ENCODE measurements around the gene FBN1. TPM values are rescaled to one million over a fixed set of nuclear protein-coding genes. Genes with fewer than 3 reads are reported as not detected.

FBN1 gene
- total RNA-seq, 1 experiment from 2014 or later, result 31.6 TPM

DNA sequence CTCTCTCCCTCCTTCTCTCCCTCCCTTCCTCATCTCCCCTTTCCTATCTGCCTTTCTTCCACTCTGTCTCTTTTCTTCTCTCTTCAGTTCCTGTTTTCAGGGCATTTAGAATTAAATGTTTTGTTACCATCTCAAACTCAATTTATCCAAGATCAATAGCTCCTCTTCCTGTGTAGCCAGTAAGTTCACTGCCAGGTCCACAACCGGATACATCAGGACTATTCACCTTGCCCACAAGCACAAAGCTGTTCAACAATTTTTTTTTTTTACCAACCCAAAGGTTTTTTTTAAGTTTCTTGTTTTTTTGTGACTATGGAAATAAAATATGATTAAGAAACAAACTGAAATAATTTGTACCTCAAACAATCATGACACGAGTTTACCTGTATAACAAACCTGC lies 26.1 kb downstream of the FBN1 start:
- Histone ChIP-seq H3K27me3 (no peaks in the 10 kb centered on the region), H3K9me3 (replicated peaks) (no peaks in the 10 kb centered on the region), H3K36me3 (no peaks in the 10 kb centered on the region; the same call in 1 of the 2 replicates), H3K4me1 (peaks cover 13% of the 10 kb centered on the region), H3K27ac (no peak overlapping the region), H3K4me3 (no peak overlapping the region)
- no peak for DNase-seq

DNA sequence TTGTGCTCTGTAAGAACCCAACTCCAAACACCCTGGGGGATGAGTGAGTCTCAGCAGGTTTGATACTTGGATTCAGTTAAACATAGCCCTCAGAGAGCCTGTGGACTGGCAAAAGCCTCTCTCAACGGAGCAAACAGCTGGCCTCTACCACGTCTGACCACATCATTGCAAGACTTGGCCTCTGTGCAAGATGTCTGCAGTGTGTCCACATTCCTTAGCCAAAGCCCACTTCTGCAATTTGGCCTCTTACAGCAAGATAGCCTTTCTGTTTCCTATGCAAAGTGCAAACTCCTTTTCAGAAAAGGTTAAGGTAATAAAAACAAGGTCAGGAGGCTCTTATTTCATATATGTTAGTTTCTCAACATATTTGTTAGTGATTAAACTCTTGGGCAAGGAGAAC lies 27.9 kb downstream of the FBN1 start:
- Histone ChIP-seq H3K4me1 (peaks cover 13% of the 10 kb centered on the region), H3K9me3 (replicated peaks) (no peaks in the 10 kb centered on the region), H3K27me3 (no peaks in the 10 kb centered on the region), H3K36me3 (peaks cover 2% of the 10 kb centered on the region; the same call in 1 of the 2 replicates), H3K4me3 (no peak overlapping the region), H3K27ac (no peak overlapping the region)
- DNase-seq, result peak; percentile 55 to 57

DNA sequence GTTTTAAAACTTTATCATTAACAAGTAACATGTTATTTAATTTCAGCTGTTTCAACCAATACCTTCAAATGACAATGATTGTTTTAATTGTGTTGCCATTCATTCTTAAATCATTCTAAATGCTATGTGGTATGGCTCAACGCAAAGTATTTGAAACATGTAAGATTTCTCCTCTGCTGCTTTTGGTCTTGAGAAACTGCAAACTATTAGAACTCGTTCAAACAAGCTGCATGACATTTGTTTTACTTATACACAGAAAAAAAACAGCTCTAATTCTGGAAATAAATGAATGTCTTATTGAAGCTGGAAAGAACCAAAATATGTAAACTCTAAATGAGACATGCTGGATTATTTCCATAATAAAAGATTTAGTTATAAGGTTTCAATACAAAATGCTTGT lies 29.3 kb downstream of the FBN1 start:
- H3K4me3 ChIP-seq, result no peak overlapping the region
- H3K9me3 ChIP-seq (replicated peaks), result no peaks in the 10 kb centered on the region
- H3K36me3 ChIP-seq, result peaks cover 5% of the 10 kb centered on the region; the same call in 1 of the 2 replicates
- H3K27me3 ChIP-seq, result no peaks in the 10 kb centered on the region
- peaks cover 13% of the 10 kb centered on the region for H3K4me1 ChIP-seq
- no peak for DNase-seq
- no peak overlapping the region for H3K27ac ChIP-seq

DNA sequence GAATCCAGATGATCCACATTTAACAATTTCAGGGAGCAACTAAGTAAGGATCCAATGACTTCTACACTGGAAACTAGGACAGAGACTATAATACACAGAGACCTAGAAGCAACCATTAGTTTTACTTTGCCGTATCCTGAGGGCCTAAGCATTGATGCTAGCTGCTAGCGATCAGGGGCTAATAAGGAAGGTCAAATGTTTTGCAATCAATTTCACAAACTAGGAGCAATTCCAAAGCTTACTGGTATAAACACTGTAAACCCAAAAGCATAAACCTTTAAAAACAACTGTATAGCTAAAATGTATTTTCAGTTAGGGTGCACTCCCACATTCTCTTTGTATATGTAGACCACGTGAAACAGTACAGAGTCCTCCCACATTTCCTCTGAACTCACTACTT lies 31.5 kb downstream of the FBN1 start:
- Histone ChIP-seq H3K27me3 (no peaks in the 10 kb centered on the region), H3K36me3 (peaks cover 8% of the 10 kb centered on the region; the same call in 1 of the 2 replicates), H3K4me1 (peaks cover 13% of the 10 kb centered on the region), H3K27ac (no peak overlapping the region), H3K9me3 (replicated peaks) (no peaks in the 10 kb centered on the region), H3K4me3 (no peak overlapping the region)
- DNase-seq, result no peak

DNA sequence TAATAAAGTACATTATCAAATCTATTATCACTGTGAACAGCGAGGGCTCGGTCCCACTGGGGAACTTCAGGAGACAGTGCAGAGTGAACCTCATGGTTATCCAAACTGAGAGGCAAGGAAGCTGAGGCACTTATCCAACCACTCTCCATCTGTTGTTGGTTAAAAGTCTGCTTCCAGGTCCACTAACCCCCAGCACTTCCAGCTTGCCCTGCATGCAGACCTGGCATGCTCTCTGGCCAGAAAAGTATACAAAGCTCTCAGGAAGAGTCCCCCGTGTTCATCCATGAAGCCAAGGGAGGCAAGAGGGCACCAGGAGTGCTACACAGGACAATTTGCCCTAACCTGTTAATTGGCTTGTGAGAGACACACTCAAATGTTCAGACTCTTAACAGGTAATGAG lies 36.0 kb downstream of the FBN1 start:
- no peaks in the 10 kb centered on the region; the same call in 1 of the 2 replicates for H3K4me1 ChIP-seq
- no peak for DNase-seq
- peaks cover 10% of the 10 kb centered on the region; the same call in 1 of the 2 replicates for H3K36me3 ChIP-seq
- no peaks in the 10 kb centered on the region for H3K27me3 ChIP-seq
- H3K27ac ChIP-seq, result no peak overlapping the region
- no peak overlapping the region for H3K4me3 ChIP-seq
- no peaks in the 10 kb centered on the region for H3K9me3 ChIP-seq (replicated peaks)

DNA sequence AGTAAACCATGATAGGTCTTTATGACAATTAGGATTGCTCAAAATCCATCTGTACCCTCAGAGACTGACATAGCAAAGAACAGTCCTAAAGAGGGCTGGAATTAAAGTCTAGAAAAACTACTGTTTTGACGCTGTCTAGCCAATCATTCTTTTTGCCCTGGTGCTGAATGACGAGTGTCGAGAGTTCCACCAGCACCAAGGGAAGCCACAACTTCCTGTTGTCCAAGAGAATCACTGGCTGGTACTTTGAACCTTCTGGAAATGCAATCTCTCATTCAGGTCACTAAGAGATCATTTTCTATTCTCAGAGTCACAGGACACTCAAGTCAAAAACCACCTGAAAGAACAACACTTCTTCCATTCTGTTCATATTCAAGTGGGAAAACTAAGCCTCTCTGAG lies 37.7 kb downstream of the FBN1 start:
- H3K4me1 ChIP-seq, result peaks cover 3% of the 10 kb centered on the region; the same call in 1 of the 2 replicates
- H3K4me3 ChIP-seq, result no peak overlapping the region
- peaks cover 10% of the 10 kb centered on the region for H3K36me3 ChIP-seq
- no peaks in the 10 kb centered on the region for H3K9me3 ChIP-seq (replicated peaks)
- DNase-seq, result no peak
- H3K27ac ChIP-seq, result no peak overlapping the region
- H3K27me3 ChIP-seq, result no peaks in the 10 kb centered on the region

DNA sequence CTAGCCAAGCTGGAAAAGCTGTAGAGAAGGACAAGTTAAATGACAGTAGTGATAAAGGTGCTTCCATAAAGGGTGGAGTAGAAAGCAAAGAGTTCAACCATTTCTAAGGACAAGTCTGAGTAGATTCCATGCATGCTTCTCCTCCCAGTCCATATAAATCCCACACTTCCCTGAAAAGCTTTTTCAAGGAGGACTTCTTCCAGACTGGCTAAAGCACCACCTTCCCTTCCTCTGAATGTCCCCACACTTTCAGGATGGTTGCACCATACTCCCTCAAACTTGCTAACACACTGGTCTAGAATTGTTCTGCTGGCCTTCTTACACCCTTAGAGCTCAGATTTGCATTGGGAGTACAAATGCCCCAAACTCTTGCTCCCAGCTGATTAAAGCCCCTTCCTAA lies 40.9 kb downstream of the FBN1 start:
- Histone ChIP-seq H3K4me1 (peaks cover 23% of the 10 kb centered on the region), H3K27me3 (no peaks in the 10 kb centered on the region), H3K27ac (no peak overlapping the region), H3K36me3 (peaks cover 4% of the 10 kb centered on the region), H3K4me3 (no peak overlapping the region), H3K9me3 (replicated peaks) (no peaks in the 10 kb centered on the region)
- no peak for DNase-seq

DNA sequence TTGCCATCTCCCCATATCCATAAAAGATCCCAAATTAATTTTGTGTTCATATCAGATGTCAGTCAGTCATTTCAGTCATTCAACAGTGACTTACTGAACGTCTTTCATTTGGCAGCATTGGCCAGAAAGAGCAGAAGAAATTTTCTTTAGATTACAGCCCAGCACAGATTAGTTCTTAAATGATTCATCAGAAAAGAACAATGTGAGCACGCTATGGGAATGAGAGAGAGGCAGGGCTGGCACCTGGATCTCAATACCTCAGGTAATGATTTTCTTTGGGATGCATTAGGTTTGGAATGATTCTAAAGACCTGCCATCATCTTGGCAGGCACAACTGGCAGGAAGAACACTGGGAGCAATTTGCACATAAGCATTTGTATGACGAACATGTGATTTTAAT lies 41.6 kb downstream of the FBN1 start:
- peaks cover 23% of the 10 kb centered on the region for H3K4me1 ChIP-seq
- no peak for DNase-seq
- no peak overlapping the region for H3K4me3 ChIP-seq
- H3K27me3 ChIP-seq, result no peaks in the 10 kb centered on the region
- no peaks in the 10 kb centered on the region for H3K9me3 ChIP-seq (replicated peaks)
- peaks cover 7% of the 10 kb centered on the region for H3K36me3 ChIP-seq
- no peak overlapping the region for H3K27ac ChIP-seq

DNA sequence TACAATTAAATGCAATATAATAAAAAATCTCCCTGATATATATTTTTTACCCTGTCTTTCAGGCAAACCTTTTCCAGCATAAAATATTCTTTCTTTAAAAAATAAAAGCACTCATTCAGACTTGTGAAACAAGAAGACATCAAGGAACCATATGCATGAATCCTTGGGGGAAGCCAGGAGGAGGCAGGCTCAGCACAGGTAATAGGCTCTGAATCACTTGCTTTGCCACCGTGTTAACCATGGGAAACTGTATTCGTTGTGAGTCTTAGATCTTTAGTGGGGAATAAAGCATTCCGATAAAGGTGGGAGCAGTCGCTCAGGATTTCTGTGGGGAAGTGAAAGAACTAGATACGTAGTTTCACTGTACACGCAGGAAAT lies 42.4 kb downstream of the FBN1 start:
- Histone ChIP-seq H3K9me3 (replicated peaks) (no peaks in the 10 kb centered on the region), H3K27ac (peak overlapping the region; percentile 10), H3K4me3 (no peak overlapping the region), H3K27me3 (no peaks in the 10 kb centered on the region), H3K36me3 (peaks cover 7% of the 10 kb centered on the region), H3K4me1 (peaks cover 23% of the 10 kb centered on the region)
- DNase-seq, result no peak

DNA sequence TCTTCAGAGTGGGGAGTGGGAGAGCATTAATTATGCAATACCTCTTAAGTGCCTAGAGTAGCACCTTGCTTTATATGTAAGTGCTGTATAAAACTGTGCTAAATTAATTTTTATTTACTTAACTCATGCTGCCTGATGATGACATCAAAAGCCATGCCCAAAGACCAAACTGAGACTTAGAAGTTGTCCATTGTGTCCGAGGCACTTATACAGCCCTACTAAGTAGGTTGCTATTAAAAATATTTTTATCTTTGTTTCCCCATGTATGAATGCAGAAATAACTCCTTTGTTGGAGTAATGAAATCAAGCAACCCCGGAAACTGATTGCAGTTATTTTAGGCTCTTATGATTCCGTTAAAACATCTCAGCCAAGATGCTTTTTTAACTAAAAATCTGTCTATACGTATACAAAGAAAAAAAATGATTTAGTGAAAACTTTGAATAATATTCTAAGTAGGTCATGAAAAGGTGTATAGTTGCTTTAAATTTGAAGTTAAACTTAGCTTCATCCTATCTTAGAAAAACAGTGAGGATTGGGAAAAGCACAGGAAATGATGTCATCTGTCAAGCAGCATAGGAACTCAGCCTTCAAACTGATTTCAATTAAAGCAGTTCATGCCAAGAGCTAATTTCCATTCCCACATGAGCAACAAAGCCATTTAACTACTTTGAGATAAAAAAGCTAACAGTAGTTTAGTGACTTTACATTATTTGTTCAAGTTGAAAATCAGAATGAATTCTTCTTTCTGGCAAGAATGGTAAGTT lies 43.0 kb downstream of the FBN1 start:
- no peaks in the 10 kb centered on the region for H3K27me3 ChIP-seq
- H3K36me3 ChIP-seq, result peaks cover 7% of the 10 kb centered on the region
- no peak overlapping the region for H3K4me3 ChIP-seq
- H3K4me1 ChIP-seq, result peaks cover 23% of the 10 kb centered on the region
- peak overlapping the region; percentile 10 for H3K27ac ChIP-seq
- H3K9me3 ChIP-seq (replicated peaks), result no peaks in the 10 kb centered on the region
- peak in 1 of 2 experiments; percentile 19 for DNase-seq

DNA sequence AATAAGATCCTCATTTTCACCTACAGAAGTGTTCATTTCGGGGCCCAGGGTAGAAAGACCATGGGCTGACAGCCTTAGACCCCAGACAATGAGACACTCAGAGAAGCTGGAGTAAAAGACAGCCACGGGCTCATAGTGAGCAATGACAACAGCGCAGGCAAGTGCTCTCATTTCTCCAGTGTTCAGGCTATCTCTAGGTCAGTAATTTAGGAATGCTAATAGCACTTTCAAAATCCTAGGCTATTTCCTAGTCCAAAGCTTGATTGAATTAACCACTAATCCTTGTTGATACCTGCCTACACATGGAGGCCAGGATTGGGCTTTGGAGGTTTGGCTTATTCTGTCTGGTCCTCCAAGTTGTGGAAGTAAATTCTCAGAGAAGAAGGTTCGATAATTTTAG lies 44.4 kb downstream of the FBN1 start:
- Histone ChIP-seq H3K27me3 (no peaks in the 10 kb centered on the region), H3K4me1 (peaks cover 23% of the 10 kb centered on the region), H3K27ac (no peak overlapping the region), H3K36me3 (peaks cover 5% of the 10 kb centered on the region; the same call in 1 of the 2 replicates), H3K4me3 (no peak overlapping the region), H3K9me3 (replicated peaks) (no peaks in the 10 kb centered on the region)
- peak in 1 of 2 experiments; percentile 14 for DNase-seq

DNA sequence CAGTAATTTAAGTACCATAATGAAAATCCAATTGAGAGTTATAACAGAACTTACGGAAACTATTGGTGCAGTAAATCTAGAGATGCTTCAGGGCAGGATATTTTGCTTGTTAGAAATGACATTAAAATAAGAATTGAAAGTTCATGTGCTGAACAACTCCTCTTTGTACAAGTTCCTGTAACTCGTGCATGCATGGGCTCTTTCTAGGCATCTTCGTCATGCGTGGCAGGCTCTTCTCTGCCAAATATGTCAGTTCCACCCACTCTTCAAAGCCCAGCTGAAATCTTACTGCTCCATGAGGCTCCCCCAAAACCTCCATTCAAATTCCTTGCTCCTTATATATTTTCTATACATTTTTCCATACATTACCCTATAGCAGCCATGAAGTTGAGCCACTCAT lies 48.7 kb downstream of the FBN1 start:
- no peak overlapping the region for H3K27ac ChIP-seq
- H3K36me3 ChIP-seq, result 0 out of 2 replicates have a peak, but pooled peaks cover 3% of the 10 kb centered on the region

DNA sequence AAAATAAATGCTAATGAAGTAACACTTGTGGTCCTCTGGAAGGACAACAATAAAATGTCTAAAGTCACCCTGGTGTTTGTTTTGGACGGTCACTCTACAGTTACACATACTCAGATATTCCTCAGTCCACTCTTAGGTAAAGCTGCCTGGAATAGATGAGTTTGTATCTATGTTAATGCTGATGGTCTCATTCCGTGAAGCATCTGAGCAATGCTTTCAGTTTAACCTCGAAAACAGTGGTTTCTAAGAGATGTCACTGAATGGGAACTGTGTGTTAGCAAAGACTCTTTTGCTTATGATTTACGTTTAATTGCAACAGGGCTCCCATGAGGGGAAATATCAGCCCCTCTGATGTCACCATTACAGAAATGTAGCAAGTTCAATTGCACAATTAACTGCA lies 49.1 kb downstream of the FBN1 start:
- H3K4me3 ChIP-seq, result no peak overlapping the region
- H3K36me3 ChIP-seq, result 0 out of 2 replicates have a peak, but pooled peaks cover 3% of the 10 kb centered on the region
- H3K9me3 ChIP-seq (replicated peaks), result no peaks in the 10 kb centered on the region
- no peak overlapping the region for H3K27ac ChIP-seq
- no peaks in the 10 kb centered on the region for H3K27me3 ChIP-seq
- H3K4me1 ChIP-seq, result peaks cover 9% of the 10 kb centered on the region
- DNase-seq, result no peak

More for the DNA sequence above, 48.7 kb downstream of the FBN1 start:
- Histone ChIP-seq H3K9me3 (replicated peaks) (no peaks in the 10 kb centered on the region), H3K27me3 (no peaks in the 10 kb centered on the region), H3K4me3 (no peak overlapping the region), H3K4me1 (peaks cover 11% of the 10 kb centered on the region)
- DNase-seq, result no peak

DNA sequence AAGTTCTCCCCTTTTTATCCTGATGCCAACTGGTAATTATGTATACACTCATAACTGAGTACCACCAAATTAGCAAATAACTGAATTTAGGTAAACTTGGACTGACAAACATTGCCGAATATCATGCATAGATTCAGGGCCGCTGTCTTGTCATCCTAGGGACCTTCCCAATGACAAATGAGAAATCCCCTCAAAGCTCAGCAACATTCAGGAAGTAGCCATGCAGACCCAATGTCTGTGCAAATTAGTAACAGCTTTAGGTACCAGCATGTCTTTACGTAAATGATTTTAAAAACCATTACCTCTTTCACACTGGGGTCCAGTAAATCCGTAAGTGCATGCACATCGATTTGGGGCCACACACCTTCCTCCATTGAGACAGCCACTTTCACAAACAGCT lies 49.5 kb downstream of the FBN1 start:
- Histone ChIP-seq H3K4me1 (peaks cover 5% of the 10 kb centered on the region), H3K4me3 (no peak overlapping the region), H3K9me3 (replicated peaks) (no peaks in the 10 kb centered on the region), H3K27ac (no peak overlapping the region), H3K36me3 (0 out of 2 replicates have a peak, but pooled peaks cover 3% of the 10 kb centered on the region), H3K27me3 (no peaks in the 10 kb centered on the region)
- no peak for DNase-seq

DNA sequence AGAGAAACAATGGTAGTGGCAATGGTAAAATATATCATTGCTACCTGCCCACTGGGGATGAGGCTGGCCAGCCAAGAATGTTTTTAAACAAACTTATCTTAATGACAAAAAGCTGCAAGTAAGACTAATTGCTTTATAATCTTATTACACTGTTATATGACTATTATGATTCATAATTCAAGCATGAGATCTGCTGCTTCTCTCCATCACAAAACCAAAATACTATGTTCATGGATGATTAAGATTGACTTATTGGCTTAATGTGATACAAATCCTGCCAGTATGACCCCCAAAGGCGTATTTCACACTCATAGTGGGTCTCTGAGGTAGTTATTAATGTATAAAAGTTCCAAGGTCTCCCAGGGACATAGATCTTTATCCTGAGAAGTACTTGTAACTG lies 52.6 kb downstream of the FBN1 start:
- Histone ChIP-seq H3K36me3 (no peaks in the 10 kb centered on the region), H3K27me3 (no peaks in the 10 kb centered on the region), H3K9me3 (replicated peaks) (no peaks in the 10 kb centered on the region), H3K4me1 (no peaks in the 10 kb centered on the region), H3K4me3 (no peak overlapping the region), H3K27ac (no peak overlapping the region)
- DNase-seq, result no peak

DNA sequence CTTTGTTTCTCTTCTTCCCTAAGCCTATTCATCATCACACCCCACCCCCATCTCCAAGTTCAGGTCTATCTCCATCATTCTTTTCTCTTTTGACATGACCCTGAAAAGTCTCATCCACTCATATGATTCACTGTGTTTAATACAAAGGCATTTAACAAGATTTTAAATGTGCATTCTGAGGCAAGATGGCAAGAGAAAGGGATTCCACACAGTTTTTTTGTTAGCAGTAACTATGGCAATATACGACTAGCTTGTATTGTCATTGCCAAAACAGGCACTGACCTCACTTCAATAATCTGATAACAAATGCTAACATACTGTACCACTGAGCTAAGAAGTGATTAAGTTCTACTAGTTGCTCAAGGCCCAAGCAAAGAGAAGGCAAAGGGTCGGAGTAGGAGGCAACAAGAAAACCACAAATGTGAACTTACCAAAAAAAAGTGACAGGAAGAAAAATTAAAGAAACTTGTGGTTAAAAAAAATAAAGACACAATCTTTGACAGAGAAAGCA lies 53.2 kb downstream of the FBN1 start:
- Histone ChIP-seq H3K36me3 (no peaks in the 10 kb centered on the region), H3K27ac (no peak overlapping the region)
- no peak for DNase-seq

More for the DNA sequence above, 53.2 kb downstream of the FBN1 start:
- Histone ChIP-seq H3K4me1 (no peaks in the 10 kb centered on the region), H3K9me3 (replicated peaks) (no peaks in the 10 kb centered on the region), H3K27me3 (no peaks in the 10 kb centered on the region), H3K4me3 (no peak overlapping the region)

Data from SJCRH30 (cell line).